Skin epidermis (tissue), 12 donors: ENCODE measurements around the gene MAP7D3.
A peak's percentile ranks its signal among the peaks of the same experiment; 100 is the strongest.
"Not testable (repeated sequence)": the region's sequence is repeated elsewhere in the genome, so short reads cannot be mapped to it uniquely, and the experiment has no call there.

Experiments used
- H3K27ac ChIP-seq, 21 experiments: fragments of 200-600 bp; sonication (generic) in 11 of 21; one replicate each; pipeline ENCODE4 v1.5.0; 2020; ENCODE audit warnings: mild to moderate bottlenecking in 3 of 21, inconsistent platforms in 2 of 21, moderate library complexity in 2 of 21
- H3K4me3 ChIP-seq, 7 experiments: fragments of 200-600 bp; sonication (generic) in 2 of 7; one replicate each; pipeline ENCODE4 v1.5.0; 2020; ENCODE audit warnings: inconsistent platforms in 2 of 7, mild to moderate bottlenecking in 2 of 7, moderate library complexity in 1 of 7

Gene MAP7D3

DNA sequence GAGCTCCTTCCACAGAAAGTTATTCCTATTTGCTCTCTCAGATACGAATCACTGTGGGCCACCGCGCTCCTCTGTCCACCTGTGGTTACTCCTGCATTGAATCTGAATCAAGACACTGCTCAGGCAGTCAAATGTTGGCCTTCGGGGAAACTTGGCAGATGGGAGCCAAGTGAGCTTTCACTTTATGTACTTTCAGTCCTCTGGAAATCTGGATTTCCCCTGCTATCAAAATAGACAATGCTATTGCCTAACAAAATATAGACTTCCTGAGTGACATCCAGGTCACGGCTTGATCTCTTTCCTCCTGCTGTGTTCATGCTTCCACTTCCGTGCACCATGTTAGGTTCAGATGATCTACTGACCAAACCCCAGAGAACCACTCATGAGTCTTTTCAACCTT is 60.0 kb downstream of the MAP7D3 start:
- no peak overlapping the region for H3K27ac ChIP-seq
- H3K4me3 ChIP-seq: no peak overlapping the region

DNA sequence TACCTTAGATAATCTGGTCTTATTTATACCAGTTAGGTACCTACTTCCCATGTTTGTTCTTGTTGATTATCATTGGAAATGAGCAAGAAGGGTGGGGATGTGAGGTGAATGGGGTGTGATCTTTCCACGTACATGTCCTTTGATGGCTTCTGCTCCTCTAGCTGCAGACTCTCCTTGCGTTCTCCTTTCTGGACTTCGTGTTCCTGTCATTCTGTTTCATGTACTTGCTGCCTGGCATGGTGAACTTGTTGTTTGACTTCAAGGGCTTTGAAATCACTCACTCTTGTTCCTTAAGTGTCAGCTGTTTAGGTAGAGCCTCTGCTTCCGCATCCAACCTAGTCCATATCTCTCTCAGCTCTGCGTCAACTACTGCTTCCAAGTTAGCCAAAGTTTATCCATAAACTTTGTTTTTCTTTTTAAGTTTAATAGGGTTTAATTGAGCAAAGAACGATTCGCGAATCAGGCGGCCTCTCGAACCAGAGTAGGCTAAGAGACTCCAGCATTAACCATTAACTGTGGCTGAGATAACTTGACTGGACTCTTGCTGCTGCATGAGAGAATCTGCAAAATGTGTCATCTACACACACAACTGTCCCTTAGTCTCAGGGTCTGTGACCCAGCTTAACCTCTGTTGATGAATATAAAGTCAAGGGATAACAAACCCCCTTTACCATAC is 61.0 kb downstream of the MAP7D3 start:
- H3K27ac ChIP-seq: no peak overlapping the region

DNA sequence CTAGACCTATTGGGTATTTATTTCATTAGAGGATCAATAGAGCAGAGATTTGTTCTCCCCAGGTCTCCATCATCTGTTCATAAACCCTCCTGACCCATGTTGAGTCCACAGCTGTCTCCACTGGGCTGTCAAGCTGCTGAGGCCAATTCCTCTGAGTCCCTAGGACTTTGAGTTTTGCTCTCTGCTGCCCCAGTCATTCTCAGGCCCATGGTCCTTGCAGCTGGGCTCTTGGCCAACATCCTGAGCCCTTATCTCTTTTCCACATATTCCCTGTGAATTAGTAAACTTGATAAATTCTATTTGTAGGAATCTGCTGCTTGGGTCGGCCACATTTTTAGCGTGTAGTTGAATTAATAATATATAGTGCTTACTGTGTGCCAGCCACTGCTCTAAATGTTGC is 62.0 kb downstream of the MAP7D3 start:
- Histone ChIP-seq H3K4me3 (no peak overlapping the region), H3K27ac (no peak overlapping the region)

More for the DNA sequence above, 61.0 kb downstream of the MAP7D3 start:
- H3K4me3 ChIP-seq: no peak overlapping the region

DNA sequence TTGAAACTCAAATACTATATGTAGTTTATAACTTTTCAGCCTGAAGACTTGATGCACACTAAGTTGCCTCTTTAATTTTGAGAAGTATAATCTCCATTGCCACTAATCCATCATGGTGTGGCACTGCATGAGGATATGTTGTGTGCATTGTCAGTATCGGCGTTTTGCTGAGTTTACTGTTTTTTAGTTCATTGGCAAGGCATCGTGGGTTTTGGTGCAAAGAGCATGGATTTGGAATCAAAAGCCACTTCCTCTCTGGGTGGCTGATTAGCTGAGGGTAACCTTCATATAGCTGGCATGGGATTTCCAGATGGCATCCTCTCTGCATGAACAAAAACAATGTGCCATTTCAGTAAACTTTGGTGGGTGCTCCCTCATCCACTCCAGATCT is 65.2 kb downstream of the MAP7D3 start:
- Histone ChIP-seq H3K27ac (peak overlapping the region in 2 of 21 experiments; percentile 10 to 18), H3K4me3 (no peak overlapping the region)

DNA sequence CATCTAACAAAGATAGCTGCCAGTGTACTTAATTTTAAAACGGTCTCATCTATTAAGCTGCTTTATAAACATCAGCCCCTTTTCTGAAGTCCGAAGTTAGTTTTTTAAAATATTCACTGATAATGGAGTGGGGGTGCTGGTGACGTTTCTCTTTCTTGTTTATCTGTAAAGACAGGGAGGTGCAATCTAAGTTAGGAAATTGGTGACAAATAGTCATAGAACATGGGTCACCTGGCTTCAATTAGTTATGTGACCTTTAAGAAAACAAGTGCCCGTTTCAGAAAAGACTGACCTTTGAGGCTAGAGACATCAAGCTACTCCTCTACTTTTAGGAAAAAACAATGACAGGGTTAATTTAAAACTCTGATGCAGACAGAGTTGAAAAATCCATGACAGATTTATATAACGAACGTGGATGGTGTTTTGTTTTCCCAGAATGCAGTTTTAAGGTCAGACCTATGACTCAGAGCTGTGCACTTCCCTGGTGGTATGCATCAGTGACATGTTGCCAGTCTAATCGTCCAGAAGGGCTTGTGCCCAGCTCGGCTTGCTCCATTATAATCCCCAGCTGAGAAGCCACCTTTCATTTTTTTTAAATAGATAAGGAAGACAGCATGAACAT is 65.7 kb downstream of the MAP7D3 start:
- peak overlapping the region in 1 of 21 experiments; percentile 18 for H3K27ac ChIP-seq

DNA sequence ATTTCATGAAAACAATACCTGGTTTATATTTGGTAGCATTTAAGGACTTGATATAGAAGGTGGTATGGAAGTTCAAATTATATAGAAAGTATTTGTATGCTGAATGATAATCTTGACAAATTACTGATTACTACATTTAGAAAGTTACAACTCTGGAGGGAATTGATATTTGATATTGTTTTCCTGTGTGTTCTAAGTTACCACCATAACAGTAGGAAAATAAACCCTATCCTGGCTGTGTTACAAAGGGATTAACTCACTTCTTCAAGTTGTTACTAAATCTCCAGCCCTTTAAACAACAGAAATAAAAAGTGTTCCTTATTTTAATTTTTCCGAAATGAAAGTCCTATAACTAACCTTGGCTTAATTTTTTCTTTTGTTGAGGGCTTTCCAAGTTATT is 67.3 kb downstream of the MAP7D3 start:
- Histone ChIP-seq H3K4me3 (no peak overlapping the region), H3K27ac (no peak overlapping the region)

More for the DNA sequence above, 65.7 kb downstream of the MAP7D3 start:
- H3K4me3 ChIP-seq: no peak overlapping the region

DNA sequence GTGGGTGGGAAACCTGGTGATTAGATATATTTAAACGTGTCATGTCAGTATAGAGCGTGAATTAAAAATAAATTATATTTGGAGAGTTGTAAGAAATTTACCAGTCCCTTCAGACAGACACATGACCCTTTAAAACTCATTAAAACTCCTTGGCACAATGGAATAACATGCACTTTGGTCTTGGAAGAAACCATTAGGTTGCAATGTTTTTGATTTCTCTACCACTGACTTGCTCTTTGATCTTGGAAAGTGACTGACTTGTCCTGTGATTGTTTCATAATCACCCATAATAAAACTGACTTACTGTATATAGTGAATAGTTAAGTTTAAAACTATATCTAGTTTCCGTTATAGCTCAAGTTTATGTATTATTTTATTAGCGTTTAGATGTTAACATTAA is 68.0 kb downstream of the MAP7D3 start:
- no peak overlapping the region for H3K27ac ChIP-seq
- no peak overlapping the region for H3K4me3 ChIP-seq

DNA sequence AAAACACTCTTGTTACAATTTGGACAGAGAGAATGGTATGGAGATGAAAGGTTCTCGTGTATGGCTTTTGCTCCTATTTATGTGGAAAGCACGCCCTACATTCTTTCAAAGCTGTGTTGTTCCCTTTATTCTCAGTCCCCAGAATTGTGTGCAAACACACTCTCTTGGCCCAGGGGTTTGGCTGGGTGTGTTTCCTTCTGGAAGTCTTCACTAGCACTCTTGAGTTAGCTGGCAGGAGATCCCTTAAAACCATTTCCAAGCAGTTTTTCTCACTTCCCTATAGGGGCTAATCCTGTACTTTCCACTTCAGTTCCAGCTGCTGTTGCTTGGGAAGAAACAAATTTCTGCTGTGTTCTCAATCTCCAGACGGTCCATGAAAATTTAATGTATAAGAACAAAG is 68.8 kb downstream of the MAP7D3 start:
- no peak overlapping the region for H3K4me3 ChIP-seq
- H3K27ac ChIP-seq: no peak overlapping the region

DNA sequence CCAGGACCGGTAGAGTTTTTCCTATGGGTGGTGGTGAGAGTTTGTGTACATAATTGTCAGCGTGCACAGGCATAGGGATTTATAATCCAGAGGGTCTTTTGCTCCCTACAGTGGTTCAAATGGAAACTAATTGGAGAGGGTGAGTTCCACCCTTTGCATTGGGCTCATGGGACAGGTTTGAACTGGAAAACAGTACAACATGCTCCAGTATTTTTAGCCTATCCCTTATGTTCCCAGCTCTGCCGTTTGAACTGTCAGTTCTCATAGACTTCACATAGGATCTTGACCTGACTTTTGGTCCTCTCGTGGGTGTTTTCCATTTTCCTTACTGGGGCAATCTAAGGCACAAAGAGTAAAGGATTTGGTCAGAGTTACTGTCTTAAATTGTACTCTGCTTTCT is 72.1 kb downstream of the MAP7D3 start:
- Histone ChIP-seq H3K27ac (no peak overlapping the region), H3K4me3 (no peak overlapping the region)

DNA sequence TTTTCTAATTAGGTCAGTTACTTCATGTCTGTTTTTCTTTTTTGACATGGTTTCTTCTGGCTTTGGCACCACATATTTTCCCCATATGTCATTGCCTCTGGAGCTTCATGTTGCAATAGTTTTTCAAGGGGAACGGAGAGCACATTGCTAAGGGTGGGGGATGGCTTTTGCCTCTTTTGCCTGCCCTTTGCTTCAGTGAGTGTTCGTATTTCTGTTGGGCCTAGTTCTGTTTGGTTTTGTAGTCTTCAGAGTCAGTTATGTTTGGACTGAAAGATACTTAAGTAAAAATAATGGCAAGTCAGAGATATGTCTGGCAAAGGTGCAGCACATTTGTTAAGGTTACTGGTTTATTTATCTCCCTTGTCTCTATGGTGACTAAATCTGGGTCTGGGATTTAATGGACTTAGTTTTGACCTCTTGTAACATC is 74.8 kb downstream of the MAP7D3 start:
- Histone ChIP-seq H3K27ac (peak overlapping the region in 5 of 21 experiments; percentile 27 to 48 (median 31)), H3K4me3 (no peak overlapping the region)

DNA sequence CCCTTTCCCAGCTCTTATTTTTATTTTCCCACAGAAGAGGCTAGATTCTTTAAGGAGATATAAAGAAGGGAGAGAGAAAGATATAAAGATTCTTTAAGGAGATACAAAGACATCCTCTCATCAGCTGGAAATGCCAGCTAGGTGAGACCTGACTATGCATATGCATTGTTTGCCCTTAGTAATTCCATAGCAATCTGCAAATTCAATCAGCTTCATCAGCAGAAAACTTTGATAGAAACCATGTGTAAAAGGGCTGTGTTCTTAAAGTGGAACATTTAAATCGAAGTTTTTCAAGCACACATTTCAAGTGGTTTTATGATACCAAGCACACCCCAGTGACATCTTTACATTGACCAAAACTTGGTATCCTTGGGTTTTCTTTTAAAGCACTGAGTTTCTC is 79.8 kb downstream of the MAP7D3 start:
- no peak overlapping the region for H3K4me3 ChIP-seq
- peak overlapping the region in 1 of 21 experiments; percentile 51 for H3K27ac ChIP-seq

DNA sequence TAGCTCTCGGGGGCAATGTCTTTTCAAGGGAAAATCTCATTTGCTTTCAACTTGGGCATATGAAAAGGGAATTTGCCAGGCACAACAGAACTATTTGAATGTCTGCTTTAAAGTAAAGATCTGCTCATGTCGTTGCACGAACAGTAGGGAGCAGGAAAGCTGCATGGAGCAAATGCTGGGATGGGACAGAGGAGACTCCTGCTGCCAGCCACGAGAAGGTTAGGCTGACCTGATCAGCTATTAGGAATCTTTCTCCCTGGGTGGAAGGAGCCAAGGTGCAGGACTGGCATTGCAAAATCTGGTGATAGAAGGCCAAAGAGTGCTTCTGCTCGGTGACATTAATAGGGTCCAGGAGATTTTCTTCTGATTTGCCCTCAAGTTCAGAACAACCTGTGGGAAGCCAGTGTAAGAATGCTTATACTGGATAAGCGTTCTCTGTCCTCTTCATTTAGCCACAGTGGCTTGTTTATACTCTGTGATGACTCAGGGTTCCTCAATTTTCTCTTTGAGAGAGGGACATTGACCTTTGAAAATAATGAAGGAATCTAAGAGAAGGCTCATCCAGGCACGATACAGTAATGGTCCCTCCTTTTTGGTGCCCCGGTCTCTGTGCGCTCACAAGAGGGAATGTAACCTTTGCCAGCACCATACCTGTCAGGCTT is 80.9 kb downstream of the MAP7D3 start:
- Histone ChIP-seq H3K4me3 (no peak overlapping the region), H3K27ac (peak overlapping the region in 4 of 21 experiments; percentile 21 to 51 (median 38))

DNA sequence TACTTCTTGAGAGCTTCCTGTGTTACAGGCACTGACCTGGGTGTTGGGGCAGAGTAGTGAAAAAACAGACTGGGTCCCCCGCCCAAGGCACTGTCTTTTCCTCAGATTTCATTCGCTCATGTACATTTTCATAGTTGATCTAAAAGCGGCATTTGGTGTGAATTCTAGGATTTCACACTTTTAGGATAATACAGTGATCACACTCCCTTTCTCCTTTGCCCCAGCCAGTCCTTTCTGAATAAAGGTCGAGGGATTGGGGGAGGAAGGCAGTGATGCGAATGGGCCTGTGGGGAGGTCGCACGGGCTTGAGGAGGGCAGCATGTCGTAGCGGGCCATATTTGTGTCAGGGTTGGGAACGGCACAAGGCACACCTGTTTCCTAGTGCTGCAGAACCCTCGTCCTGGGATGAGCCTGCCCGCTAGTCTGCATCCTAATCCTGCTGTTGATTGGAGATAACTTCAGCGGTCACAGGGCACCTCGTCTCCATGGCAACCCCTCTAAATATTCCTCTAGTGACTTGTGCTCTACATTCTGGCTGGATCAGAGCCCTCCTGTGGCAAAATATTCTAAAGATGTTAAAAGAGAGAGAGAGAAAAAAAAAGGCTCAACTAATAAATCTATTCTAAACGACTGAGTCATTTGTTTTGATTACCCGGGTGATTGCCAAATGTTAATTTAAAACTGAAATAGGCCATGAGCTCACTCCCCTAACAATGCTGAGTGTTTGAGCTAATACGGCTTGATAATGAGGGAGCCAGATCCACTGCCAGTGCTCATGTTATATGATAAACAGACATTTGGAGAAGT is 82.1 kb downstream of the MAP7D3 start:
- Histone ChIP-seq H3K27ac (peak overlapping the region in 3 of 21 experiments; percentile 18 to 60 (median 18)), H3K4me3 (no peak overlapping the region)

DNA sequence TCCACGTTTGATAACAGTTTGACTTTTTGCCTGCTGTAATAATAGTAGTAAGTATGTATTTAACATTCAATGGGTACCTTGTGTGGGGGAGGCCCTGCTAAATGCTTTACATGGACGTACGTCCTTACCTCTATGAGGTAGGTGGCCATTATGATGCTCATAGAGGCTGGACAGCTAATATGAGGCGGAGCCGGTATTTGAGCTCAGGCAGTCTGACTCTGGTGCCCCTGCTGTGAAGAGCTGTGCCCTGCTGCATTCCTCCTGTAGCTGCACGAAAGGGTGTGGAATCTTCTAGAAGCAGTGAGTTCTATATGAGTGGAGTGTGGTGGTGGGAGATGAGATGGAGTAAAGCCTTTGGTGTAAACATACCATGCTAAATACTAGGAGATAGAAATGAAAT is 83.2 kb downstream of the MAP7D3 start:
- not testable (repeated sequence) for H3K27ac ChIP-seq, H3K4me3 ChIP-seq

DNA sequence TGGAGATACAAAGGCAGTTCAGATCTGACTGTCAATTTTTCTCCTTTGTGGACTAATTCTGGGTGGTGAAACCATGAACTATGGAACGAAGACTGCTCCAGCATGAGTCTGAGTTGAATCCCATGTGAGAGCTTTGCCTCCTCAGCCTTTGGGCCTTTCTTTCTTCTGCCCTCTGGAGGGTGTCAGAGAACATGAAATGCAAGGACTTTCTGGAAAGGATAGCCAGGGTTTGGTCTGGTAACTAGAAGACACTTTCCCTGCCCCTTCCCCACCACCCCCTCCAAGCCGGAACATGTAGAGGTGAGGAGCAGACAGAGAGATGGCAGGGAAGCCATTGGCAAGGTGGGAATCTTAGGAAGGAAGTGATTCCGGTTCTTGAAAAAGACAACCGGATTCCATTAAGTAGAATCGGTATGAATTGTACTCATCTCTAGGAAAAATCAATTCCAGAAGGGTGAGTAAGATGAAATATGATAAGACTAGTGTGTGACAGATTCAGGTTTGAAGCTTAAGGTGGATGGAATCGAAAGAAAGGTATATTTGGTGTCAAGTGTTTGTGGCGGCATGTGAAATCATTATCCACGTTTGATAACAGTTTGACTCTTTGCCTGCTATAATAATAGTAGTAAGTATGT is 84.9 kb downstream of the MAP7D3 start:
- H3K27ac ChIP-seq: no peak overlapping the region

DNA sequence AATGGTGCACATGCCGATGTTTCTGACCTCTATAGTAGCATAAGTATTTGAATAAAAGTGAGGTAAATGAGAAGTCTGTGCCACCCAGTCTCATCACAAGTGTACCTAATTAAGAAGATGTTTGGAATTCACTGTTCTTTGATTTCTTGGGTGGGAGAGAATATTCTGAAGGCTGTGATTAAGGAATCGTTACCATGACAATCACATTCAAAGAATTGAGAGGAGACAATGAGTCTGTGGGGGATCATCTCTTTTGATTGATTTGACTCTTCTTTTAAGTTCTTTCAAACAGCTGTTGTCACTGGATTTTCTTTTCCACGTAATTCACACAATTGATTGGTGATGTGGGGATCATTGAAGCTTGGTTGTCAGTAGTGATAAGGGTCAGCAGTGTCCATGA is 85.8 kb downstream of the MAP7D3 start:
- H3K27ac ChIP-seq: no peak overlapping the region

More for the DNA sequence above, 84.9 kb downstream of the MAP7D3 start:
- H3K4me3 ChIP-seq: no peak overlapping the region

DNA sequence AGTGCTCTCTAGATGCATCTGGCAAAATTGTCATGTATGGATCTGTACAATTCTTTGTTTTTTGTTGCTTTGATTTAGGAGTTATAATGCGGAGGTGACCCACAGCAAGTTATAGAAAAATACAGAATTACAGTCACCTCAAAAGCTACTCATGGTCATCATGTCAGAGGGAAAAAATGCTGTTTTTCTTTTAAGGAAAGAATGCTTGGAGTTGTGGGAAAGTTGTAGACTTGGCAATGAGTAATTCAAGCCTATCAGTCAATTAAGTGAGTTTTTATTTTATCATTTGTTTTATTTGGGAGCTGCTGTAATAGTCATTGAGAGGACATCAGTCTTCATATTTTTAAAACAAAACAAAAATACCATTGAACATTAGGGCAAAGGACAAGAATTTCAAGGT is 87.5 kb downstream of the MAP7D3 start:
- H3K4me3 ChIP-seq: no peak overlapping the region

More for the DNA sequence above, 85.8 kb downstream of the MAP7D3 start:
- no peak overlapping the region for H3K4me3 ChIP-seq

More for the DNA sequence above, 87.5 kb downstream of the MAP7D3 start:
- H3K27ac ChIP-seq: no peak overlapping the region
